Dedifferentiated amniotic fluid mesenchymal stem cell (primary cell): ENCODE results near the gene VGLL2.
"Not testable (repeated sequence)": the region's sequence is repeated elsewhere in the genome, so short reads cannot be mapped to it uniquely, and the experiment has no call there.

Experiments
- DNase-seq: peaks from one replicate; pipeline ENCODE4 v3.0.0-alpha.2; 2016; ENCODE audit errors: extremely low spot score

Gene VGLL2

DNA sequence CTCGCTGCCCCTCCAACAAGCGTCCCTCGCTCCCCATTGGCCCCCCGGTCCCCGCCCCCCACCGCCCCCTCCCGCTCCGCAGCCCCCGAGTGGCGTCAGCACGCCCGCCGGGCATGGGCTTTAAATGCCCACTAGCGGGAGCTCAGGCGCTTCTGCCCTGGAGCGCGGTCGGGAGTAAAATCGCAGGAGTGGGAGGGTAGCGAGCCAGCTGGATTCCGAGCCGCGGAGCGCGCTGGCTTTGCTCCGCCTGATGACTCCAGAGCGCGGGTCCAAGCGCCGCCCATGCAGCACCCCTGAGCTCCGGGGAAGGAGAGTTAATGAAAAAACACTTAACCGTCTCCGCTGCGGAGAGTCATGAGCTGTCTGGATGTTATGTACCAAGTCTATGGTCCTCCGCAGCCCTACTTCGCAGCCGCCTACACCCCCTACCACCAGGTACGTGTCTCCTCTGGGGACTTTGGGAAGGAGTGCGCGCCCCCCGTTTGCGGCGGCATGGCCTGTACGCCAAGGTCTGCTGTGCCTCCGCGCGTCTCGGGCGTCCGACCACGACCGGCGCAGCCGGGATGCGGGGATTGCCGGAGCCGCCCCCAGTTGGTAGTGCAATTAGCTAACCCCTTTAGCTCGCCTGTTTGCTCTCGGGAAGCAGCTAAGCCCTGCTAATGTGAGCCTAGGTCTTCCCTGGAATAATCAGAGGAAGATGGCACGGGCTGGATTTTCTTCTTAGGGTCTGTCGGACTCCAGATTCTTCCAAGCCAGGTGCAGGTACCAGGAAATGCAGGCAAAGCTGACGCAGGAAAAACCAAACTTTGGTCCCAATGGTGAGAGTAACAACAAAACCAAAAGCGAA, at the start of gene VGLL2:
Gene VGLL2 (plus strand): TSS at position 149 of the 847 bp plus-strand sequence. CDS start 206 bp downstream, at position 355.
- DNase-seq = no peak

DNA sequence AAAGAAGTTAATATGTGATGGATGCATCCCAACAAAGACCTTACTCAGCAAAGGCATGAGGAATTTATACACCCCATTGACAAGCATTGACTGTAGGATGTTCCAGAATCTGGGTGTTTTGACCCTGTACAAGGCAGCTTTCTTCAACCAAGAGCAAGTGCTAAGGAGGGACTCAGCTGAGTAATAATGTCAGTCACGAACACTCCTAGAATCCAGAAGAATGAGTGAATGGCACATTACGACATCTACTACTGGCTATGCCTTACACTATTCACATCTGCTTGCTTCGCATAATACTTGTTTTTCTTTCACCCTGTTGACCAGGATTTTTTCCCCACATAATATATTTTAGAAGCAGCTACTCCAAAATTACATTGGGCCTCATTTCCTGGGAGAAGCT, 42.5 kb upstream of the VGLL2 start:
- DNase-seq = no peak

GRCh38 chr6:117226778-117227177, 38.6 kb upstream of the VGLL2 start:
- no peak for DNase-seq

DNA sequence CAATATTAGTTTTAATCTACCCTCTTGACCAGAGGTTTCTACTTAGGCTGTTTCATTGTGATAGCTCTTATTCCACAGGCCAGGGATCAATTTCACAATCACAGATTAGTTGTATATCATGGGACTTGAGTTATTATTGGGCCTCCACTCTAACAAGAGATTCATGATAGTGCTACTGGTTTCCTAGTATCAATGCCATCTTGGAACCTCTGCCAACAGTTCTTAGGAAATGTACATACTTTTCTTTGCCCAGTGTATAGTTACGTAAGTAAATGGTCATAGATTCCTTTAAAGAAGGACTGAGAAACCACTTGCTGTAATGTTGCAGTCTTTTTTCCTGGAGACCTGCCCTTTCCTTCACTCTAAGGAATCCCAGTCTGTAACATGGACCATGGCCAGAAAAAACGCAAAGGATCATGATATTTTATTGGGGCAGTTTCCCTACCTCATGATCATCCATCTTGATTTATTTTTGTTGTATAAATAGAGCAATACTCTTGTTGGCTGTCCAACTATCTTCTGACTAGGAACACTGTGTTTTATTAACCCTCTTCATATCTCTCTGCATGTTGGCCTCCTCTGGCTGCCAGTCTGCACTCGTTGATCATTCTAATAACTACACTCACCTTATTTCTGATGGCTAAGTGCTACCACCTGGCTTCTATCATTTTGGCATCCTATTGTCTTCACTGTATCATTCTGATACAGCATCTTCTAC, 38.0 kb upstream of the VGLL2 start:
- DNase-seq = no peak

GRCh38 chr6:117228202-117228601, 37.2 kb upstream of the VGLL2 start:
- DNase-seq = no peak

DNA sequence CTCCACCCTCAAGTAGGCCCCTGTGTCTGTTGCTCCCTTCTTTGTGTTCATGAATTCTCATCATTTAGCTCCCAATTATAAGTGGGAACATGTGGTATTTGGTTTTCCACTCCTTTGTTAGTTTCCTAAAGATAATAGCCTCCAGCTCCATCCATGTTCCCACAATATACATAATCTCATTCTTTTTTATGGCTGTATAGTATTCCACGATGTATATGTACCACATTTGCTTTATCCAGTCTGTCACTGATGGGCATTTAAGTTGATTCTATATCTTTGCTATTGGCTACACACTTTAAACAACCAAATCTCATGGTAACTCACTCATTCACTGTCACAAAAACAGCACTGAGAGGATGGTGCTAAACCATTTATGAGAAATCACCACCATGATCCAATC, 35.5 kb upstream of the VGLL2 start:
- DNase-seq = no peak

GRCh38 chr6:117231466-117231865, 33.9 kb upstream of the VGLL2 start:
- DNase-seq = no peak

GRCh38 chr6:117232196-117232595, 33.2 kb upstream of the VGLL2 start:
- DNase-seq = no peak

DNA sequence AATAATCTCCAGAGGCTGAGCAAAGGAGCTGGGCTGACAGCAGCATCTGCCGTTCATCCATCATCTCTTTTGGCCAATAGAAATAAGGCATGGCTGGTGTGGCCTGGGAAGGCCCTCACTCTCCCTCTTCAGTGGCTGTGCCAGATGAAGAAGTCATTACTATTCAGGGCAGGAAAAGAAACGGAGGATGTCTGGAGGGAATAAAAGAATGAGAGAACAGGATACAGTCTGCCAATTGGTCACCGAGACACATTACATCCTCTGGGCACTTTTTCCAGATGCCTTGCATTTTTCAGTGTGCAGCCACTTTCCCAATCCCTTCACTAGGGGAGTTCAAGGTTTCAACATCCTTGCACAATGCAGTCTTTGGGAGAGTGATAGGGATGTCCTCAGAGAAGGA, 32.2 kb upstream of the VGLL2 start:
- no peak for DNase-seq

- no peak for DNase-seq
These were observed 27.8 kb upstream of the VGLL2 start for GRCh38 chr6:117237561-117237960.

DNA sequence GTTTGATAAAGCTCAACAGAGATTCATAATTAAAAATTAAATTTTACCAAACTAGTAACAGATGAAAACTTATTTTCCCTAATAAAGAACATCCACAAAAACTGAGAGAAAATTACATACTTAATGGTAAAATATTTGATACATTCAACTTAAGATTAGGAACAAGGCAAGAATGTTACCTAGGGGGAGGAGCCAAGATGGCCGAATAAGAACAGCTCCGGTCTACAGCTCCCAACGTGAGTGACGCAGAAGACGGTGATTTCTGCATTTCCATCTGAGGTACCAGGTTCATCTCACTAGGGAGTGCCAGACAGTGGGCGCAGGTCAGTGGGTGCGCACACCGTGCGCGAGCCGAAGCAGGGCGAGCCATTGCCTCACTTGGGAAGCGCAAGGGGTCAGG, 20.8 kb upstream of the VGLL2 start:
- DNase-seq = not testable (repeated sequence)

DNA sequence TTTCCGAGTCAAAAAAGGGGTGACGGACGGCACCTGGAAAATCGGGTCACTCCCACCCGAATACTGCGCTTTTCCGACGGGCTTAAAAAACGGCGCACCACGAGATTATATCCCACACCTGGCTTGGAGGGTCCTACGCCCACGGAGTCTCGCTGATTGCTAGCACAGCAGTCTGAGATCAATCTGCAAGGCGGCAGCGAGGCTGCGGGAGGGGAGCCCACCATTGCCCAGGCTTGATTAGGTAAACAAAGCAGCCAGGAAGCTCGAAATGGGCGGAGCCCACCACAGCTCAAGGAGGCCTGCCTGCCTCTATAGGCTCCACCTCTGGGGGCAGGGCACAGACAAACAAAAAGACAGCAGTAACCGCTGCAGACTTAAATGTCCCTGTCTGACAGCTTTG, 20.4 kb upstream of the VGLL2 start:
- DNase-seq = not testable (repeated sequence)

DNA sequence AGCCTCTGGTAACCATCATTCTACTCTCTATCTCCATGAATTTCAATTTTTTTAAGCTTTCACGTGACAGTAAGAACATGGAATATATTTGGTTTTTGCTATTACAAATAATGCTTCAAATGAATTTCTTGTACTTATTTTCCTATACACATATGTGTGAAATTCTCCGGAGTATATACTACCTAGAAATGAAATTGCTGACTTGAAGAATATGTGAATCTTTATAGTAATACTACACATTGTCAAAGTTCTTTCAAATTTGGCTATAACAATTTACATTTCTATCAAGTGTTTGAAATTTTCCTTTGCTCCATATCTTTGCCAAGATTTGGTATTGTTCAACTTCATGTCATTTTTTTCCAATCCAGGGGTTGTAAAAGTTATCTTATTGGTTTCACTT, 11.6 kb upstream of the VGLL2 start:
- no peak for DNase-seq

DNA sequence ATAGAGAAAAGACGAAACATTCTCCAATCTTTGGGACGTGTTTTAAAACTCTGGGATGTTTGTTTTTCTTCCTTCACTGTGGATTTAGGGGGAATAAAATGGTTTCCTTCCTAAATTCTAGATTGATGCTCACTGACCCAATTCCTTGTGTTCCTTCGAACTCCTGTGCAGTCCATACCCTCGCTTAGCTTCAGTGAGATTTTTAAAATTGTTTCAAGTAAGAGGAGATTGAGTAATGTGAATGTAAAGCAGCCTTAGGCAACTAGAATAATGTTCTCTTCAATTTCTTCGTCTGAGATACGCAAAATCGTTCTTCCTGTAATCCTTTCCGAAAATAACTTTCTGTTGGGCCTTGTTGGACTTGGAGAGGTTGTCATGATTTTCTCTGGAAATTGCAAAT, 2.6 kb upstream of the VGLL2 start:
- DNase-seq = no peak

DNA sequence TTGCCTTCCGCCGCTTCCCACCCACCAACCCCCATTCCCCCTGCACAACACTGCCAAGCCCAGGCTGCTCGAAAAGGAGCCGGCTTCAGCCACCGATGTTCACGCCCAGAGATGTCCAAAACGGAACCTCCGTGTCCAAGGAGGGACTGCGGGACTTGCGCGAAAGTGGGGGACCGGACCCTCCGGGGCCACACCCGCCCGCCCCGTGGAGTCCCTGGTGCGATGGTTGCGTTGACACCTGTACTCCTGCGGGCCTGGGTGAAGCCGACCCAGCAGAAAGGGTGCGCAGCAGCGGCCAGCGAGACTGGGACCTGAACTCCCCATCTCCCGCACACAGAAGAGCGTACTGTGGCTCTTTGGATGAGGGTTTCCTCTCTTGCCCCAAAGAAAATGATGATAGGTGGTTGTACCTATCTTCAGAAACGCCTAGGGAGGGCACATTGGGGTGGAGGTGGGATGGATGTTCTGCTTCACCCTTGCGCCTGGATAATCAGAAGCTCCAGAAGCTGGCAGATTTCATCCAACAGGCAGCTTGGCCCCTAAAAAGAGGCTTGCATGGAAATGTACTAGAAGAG, 1.9 kb upstream of the VGLL2 start:
- DNase-seq = no peak

GRCh38 chr6:117264369-117264691, 1.0 kb upstream of the VGLL2 start:
- no peak for DNase-seq

DNA sequence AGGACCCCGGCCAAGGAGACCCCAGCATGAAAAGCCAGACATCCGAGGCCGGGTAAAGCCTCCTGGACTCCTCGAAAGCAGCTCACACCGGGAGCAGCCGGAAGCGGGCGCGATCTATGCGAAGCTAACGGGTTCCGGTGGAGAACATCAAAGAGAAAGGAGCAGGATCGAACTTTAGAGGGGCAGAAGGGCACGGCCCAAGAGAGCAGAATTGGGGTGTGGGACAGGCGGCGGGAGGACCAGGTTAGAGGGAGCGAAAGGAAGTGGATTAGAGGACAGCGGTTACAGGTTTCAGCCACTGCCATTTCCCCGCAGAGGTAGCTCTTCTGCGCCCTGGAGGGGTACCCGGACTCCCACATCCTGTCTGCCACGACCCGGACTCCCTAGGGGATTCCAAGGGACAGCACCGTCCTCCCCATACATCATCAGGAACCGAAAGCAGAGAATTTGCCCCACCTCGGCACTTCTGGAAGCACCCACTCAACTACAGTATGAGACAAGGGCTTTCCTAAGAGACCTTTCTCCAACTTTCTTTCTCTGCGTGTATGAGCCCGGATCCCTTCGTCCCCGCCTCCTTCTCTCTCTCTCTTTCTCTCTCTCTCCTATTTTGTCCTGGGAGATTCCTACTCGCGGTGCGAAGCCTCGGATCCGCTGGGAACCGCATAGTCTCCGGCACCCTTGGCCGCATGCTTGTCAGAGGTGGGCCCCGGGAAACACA, 507 bp upstream of the VGLL2 start:
- no peak for DNase-seq

GRCh38 chr6:117266257-117267053, 1.1 kb downstream of the VGLL2 start:
- DNase-seq = no peak

- DNase-seq = no peak
These were observed 1.6 kb downstream of the VGLL2 start for GRCh38 chr6:117267054-117267347.

- DNase-seq = no peak
These were observed 2.6 kb downstream of the VGLL2 start for GRCh38 chr6:117267766-117268534.

- DNase-seq = no peak
These were observed 3.6 kb downstream of the VGLL2 start for GRCh38 chr6:117268924-117269323.
